ENCODE results near the gene CAPN10. TPM values are rescaled to one million over a fixed set of nuclear protein-coding genes. Genes with fewer than 3 reads are reported as not detected.

Gene CAPN10
- polyA plus RNA-seq, 1 donor: 24.9 TPM

- no peak for DNase-seq
These were observed 12.8 kb upstream of the CAPN10 start for GRCh38 chr2:240573516-240574385.

GRCh38 chr2:240574386-240575100 is 12.0 kb upstream of the CAPN10 start:
- DNase-seq: no peak

GRCh38 chr2:240575101-240575965 is 11.2 kb upstream of the CAPN10 start:
- DNase-seq: no peak

- DNase-seq: no peak
These were observed 10.5 kb upstream of the CAPN10 start for GRCh38 chr2:240576036-240576435.

DNA sequence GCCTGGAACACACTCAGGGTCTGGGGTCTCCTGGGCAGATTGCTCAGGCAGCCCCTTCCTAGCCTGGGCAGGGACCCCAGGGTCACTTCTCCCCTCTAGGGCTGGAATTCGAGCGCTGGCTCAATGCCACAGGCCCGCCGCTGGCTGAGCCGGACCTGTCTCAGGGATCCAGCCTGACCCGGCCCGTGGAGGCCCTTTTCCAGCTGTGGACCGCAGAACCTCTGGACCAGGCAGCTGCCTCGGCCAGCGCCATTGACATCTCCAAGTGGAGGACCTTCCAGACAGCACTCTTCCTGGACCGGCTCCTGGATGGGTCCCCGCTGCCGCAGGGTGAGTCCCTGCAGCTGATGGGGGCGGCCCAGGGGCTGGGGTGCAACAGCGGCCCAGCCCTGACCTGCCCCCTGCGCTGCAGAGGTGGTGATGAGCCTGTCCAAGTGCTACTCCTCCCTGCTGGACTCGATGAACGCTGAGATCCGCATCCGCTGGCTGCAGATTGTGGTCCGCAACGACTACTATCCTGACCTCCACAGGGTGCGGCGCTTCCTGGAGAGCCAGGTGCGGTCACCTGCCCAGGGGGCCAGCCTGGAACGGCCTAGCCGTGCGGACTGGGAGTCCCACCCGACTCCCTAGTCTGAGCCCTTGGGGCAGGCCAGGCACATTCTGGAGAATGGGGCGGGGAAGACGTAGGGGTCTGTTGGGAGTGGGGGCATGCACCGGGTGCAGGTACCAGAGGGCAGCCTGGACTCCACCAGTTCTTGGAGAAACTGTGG is 9.9 kb upstream of the CAPN10 start:
- DNase-seq: no peak

- no peak for DNase-seq
These were observed 9.0 kb upstream of the CAPN10 start for GRCh38 chr2:240577281-240578109.

- no peak for DNase-seq
These were observed 8.5 kb upstream of the CAPN10 start for GRCh38 chr2:240578110-240578450.

- no peak for DNase-seq
These were observed 8.0 kb upstream of the CAPN10 start for GRCh38 chr2:240578488-240578887.

DNA sequence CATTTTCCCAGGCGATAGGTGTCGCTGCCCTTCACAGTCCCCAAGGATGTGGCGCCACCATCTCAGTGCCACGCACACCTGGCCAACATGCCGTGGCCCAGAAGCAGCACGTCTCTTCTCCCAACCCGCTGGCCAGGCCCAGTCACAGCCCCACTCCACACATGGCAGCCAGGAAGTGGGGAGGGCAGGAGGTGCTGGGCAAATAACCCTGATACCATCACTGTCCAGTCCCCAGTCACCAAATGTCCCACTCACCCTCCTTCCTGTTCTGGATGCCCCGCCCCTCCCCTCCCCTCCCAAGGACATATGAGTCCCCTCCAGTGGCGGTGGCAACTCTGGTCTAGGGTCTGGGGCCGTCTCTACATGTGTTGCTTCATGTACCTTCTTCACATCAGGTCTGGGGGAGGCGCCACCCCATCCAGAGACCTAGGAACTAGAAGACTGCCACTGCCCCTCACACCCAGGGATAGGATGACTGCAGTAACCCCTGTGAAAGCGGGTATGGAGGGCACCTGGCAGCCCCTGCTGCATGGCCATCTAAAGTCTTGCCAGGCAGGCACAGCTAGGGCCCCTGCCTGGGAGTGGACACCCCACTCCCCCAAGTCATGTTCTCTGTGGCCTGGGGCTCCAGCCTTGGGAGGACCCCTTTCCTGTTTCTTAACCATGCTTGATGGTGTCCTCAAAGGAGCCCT is 7.3 kb upstream of the CAPN10 start:
- no peak for DNase-seq

GRCh38 chr2:240579771-240580614 is 6.5 kb upstream of the CAPN10 start:
- no peak for DNase-seq

DNA sequence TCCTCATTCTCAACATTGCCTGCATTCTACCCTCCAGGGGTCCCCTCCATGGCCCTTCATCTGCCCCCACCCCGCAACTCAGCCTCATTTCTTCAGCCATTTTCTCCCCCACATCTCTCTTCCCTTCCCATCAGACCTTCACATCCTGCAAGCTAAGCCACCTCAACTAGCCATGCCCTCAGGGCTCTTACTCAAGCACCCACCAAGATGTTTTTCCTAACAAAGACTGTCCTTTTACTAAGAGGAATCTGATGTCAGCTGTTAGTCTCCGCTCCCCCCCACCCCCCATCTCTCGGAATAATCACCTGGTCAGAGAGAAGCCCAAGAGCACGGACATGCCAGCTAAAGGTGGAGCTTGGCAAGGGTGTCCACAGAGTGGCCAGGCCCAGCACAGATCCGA is 4.7 kb upstream of the CAPN10 start:
- no peak for DNase-seq

GRCh38 chr2:240582781-240583180 is 3.8 kb upstream of the CAPN10 start:
- DNase-seq: no peak

GRCh38 chr2:240583774-240584173 is 2.8 kb upstream of the CAPN10 start:
- DNase-seq: no peak

DNA sequence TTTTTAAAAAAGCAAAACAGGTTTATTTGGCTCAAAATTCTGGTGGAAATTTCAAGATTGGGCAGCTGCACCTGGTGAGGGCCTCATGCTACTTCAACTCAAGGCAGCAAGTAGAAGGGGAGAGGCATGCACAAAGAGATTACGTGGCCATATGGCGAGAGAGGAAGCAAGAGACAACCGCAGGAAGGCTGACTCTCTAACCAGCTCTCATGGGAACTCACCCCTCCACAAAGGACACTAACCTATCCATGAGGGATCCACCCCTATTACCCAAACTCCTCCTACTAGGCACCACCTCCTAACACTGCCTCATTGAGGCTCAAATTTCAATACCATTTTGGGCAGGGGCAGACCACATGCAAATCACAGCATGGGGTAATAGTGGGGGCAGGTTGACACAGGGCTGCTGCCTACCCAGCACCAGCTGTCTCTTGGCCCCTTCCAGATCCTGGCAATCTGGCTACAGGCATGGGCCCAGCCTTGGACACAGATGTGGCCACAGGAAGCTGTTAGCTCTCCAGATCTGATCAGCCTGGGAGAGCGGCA is 2.0 kb upstream of the CAPN10 start:
- no peak for DNase-seq

- no peak for DNase-seq
These were observed 1.4 kb upstream of the CAPN10 start for GRCh38 chr2:240585101-240585500.

- DNase-seq: no peak
These were observed 795 bp upstream of the CAPN10 start for GRCh38 chr2:240585681-240586197.

- DNase-seq: no peak
These were observed 626 bp downstream of the CAPN10 start for GRCh38 chr2:240586919-240587800.

All from left kidney (tissue), 2 donors.